Right lobe of liver (tissue), 4 donors: ENCODE data around the gene BCCIP.

Experiments
- CTCF ChIP-seq, 4 donors: fragments of 200-600 bp in 3 of 4; fragments of 450-650 bp in 1 of 4; IDR thresholded peaks; one replicate each; pipeline versions ENCODE4 v1.5.1 to v1.8.0; 2016 to 2022; ENCODE audit warnings: antibody characterized with exemption in 4 of 4, mild to moderate bottlenecking in 2 of 4
- POLR2A ChIP-seq: fragments of 450-650 bp; IDR thresholded peaks from one replicate; pipeline ENCODE4 v1.6.1; 2017; ENCODE audit warnings: antibody characterized with exemption, mild to moderate bottlenecking
- donor health status: DM: no; HTN: no; CAD: no.
- donor health status: DM: no; HTN: no; CAD: no.
- donor health status: DM: no; HTN: yes; CAD: no.

GRCh38 chr10:125846894-125847293, 23.5 kb downstream of the BCCIP start:
- TF ChIP-seq CTCF (IDR thresholded peaks at IDR 0.05) (no peak), POLR2A (no peak)
